Measurements from ENCODE around the gene GALNT11.

GALNT11 gene

GRCh38 chr7:152086513-152086912, 61.0 kb downstream of the GALNT11 start:
- no peak for DNase-seq (ENCODE audit: low read depth in 2 of 2)
- no peak for TF ChIP-seq CTCF (IDR thresholded peaks at IDR 0.05; ENCODE audit: low read depth, low read length)
- no peak overlapping the region for H3K4me3 ChIP-seq (replicated peaks in 1 of 2; ENCODE audit: low read depth in 2 of 2, low read length in 2 of 2)

DNA sequence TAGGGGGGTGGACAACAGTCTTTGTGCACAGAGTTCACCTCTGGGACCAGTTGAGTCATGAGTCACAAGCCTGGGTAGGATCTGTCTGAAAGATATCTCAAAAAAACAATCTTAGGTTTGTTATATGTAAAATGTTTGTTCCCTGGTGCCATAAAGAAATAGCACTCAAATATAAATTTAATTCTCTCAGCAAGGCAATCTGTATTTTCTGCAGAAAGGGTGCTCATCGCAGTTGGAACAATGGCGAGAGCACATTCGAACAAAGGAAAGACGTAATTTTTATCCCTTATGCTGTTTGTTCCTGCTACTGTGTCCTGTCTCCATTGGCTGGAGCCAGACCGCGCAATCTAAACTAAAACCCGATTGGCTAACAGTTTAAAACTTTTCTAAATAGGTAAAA, 63.7 kb downstream of the GALNT11 start:
- DNase-seq (ENCODE audit: low read depth in 2 of 2) = no peak
- TF ChIP-seq CTCF (IDR thresholded peaks at IDR 0.05; ENCODE audit: low read depth, low read length) = no peak
- no peak overlapping the region for H3K4me3 ChIP-seq (replicated peaks in 1 of 2; ENCODE audit: low read depth in 2 of 2, low read length in 2 of 2)

- no peak for DNase-seq (ENCODE audit: low read depth in 2 of 2)
Measured at GRCh38 chr7:152090747-152091146, 65.3 kb downstream of the GALNT11 start.

DNA sequence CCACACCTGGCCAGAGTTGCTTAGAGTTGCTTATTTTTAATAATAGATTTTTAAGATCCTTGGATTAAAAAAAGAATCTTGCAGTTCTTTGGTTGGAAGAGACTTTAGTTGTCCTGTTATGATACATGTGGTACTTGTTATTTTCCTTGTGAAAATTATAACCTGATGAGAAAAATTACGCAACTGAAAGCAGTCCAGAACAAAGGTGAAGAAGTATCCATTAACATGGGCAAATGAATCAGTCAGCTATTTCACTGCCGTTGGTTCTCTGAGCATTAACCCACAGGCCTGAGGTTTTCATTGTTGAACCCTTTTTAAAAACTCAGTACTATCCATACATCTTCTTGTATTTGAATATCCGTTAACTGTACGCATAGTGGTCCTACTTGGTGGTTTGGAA, 68.2 kb downstream of the GALNT11 start:
- no peak for DNase-seq (ENCODE audit: low read depth in 2 of 2)
- no peak overlapping the region for H3K4me3 ChIP-seq (replicated peaks in 1 of 2; ENCODE audit: low read depth in 2 of 2, low read length in 2 of 2)
- TF ChIP-seq CTCF (IDR thresholded peaks at IDR 0.05; ENCODE audit: low read depth, low read length) = no peak

More at GRCh38 chr7:152090747-152091146, 65.3 kb downstream of the GALNT11 start:
- no peak for TF ChIP-seq CTCF (IDR thresholded peaks at IDR 0.05; ENCODE audit: low read depth, low read length)
- H3K4me3 ChIP-seq (replicated peaks in 1 of 2; ENCODE audit: low read depth in 2 of 2, low read length in 2 of 2) = no peak overlapping the region

GRCh38 chr7:152095771-152096170, 70.3 kb downstream of the GALNT11 start:
- DNase-seq (ENCODE audit: low read depth in 2 of 2) = no peak
- no peak overlapping the region for H3K4me3 ChIP-seq (replicated peaks in 1 of 2; ENCODE audit: low read depth in 2 of 2, low read length in 2 of 2)
- TF ChIP-seq CTCF (IDR thresholded peaks at IDR 0.05; ENCODE audit: low read depth, low read length) = no peak

DNA sequence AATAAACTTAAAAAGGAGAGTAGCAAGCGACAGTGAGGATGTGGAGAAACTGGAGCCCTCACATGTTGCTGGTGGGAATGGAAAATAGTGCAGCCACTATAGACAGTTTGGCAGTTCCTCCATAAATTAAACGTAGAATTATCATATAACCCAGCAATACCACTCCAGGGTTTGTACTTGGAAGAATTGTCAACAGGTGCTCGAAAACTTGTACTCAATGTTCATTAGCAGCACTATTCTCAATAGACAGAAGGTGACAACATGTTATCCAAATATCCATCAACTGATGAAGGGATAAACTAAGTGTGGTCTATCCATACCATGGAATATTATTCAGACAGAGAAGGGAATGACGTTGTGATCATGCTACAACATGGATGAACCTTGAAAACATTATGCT, 71.9 kb downstream of the GALNT11 start:
- TF ChIP-seq CTCF (IDR thresholded peaks at IDR 0.05; ENCODE audit: low read depth, low read length) = no peak
- no peak overlapping the region for H3K4me3 ChIP-seq (replicated peaks in 1 of 2; ENCODE audit: low read depth in 2 of 2, low read length in 2 of 2)
- DNase-seq (ENCODE audit: low read depth in 2 of 2) = no peak

GRCh38 chr7:152103066-152103465, 77.6 kb downstream of the GALNT11 start:
- no peak for TF ChIP-seq CTCF (IDR thresholded peaks at IDR 0.05; ENCODE audit: low read depth, low read length)

More at GRCh38 chr7:152103066-152103465, 77.6 kb downstream of the GALNT11 start:
- DNase-seq (ENCODE audit: low read depth in 2 of 2) = no peak
- H3K4me3 ChIP-seq (replicated peaks in 1 of 2; ENCODE audit: low read depth in 2 of 2, low read length in 2 of 2) = no peak overlapping the region
